Mammary epithelial cell (primary cell): Measurements from ENCODE around the gene SLC39A6.

Experiments used
- CTCF ChIP-seq, 2 donors: IDR thresholded peaks in 1 of 2; conservative IDR thresholded peaks in 1 of 2; 2 replicates each; pipeline ENCODE4 v1.5.1; 2011 to 2012; ENCODE audit warnings: inconsistent platforms in 2 of 2, low read length in 2 of 2, mild to moderate bottlenecking in 2 of 2, control low read depth in 1 of 2, low read depth in 1 of 2; ENCODE audit not compliant: insufficient read depth in 1 of 2; ENCODE audit errors: extremely low read depth in 1 of 2
- EZH2 ChIP-seq: IDR thresholded peaks from 2 replicates; pipeline ENCODE4 v1.6.1; 2012; ENCODE audit warnings: low read length, inconsistent platforms, borderline replicate concordance

GRCh38 chr18:36132756-36133155, 3.6 kb upstream of the SLC39A6 start:
- TF ChIP-seq CTCF (conservative IDR thresholded peaks at IDR 0.05 in 1 of 2, IDR thresholded peaks at IDR 0.05 in 1 of 2; ENCODE audit: extremely low read depth in 1 of 2, insufficient read depth in 1 of 2, low read depth in 1 of 2, low read length in 2 of 2) = no peak
- no peak for TF ChIP-seq EZH2
